ENCODE measurements around the gene ERCC6.

The ERCC6 gene

DNA sequence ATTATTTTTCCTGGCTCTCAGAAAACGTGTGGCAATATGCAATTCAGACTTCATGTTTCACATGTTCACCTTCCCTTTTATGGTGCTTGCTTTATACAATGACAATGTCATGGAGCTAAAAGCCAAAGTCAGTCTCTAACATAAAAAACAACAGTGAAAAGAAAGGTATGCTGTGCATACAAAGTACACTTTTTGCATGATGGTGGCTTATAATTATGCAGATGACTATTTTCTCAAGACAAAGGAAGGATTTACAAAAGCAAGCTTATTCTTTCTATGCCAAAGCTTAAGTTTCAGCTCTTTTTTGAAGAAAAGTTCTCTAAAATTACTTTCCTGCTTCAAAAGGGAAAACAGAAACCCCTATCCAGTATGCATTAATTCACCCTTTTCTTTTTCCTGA lies 15.6 kb downstream of the ERCC6 start:
- DNase-seq (ENCODE audit: extremely low read depth, low read depth) = no peak
- TF ChIP-seq, protein P1, sequence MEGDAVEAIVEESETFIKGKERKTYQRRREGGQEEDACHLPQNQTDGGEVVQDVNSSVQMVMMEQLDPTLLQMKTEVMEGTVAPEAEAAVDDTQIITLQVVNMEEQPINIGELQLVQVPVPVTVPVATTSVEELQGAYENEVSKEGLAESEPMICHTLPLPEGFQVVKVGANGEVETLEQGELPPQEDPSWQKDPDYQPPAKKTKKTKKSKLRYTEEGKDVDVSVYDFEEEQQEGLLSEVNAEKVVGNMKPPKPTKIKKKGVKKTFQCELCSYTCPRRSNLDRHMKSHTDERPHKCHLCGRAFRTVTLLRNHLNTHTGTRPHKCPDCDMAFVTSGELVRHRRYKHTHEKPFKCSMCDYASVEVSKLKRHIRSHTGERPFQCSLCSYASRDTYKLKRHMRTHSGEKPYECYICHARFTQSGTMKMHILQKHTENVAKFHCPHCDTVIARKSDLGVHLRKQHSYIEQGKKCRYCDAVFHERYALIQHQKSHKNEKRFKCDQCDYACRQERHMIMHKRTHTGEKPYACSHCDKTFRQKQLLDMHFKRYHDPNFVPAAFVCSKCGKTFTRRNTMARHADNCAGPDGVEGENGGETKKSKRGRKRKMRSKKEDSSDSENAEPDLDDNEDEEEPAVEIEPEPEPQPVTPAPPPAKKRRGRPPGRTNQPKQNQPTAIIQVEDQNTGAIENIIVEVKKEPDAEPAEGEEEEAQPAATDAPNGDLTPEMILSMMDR (IDR thresholded peaks at IDR 0.05; ENCODE audit: low read depth, low read length) = no peak

DNA sequence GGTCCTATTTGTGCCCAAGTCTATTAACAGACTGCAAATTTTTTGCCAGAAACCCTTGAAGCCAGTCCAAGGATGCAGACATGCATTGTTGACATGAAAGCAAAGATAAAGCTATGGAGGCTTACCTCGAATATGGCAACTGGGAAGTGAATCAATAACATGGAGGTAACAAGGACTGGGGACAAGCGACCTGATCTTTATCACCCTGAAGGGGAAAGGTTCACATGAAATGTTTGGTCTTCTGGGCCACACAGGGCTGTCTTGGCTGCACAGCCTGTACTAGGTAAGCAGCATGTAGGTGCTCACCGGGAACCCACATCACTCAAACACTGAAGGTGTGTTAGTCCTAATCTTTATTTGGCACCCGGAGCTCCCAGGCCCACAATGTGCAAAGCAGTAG lies 17.9 kb downstream of the ERCC6 start:
- DNase-seq (ENCODE audit: extremely low read depth, low read depth) = no peak
- TF ChIP-seq, protein P1 (IDR thresholded peaks at IDR 0.05; ENCODE audit: low read depth, low read length) = no peak

DNA sequence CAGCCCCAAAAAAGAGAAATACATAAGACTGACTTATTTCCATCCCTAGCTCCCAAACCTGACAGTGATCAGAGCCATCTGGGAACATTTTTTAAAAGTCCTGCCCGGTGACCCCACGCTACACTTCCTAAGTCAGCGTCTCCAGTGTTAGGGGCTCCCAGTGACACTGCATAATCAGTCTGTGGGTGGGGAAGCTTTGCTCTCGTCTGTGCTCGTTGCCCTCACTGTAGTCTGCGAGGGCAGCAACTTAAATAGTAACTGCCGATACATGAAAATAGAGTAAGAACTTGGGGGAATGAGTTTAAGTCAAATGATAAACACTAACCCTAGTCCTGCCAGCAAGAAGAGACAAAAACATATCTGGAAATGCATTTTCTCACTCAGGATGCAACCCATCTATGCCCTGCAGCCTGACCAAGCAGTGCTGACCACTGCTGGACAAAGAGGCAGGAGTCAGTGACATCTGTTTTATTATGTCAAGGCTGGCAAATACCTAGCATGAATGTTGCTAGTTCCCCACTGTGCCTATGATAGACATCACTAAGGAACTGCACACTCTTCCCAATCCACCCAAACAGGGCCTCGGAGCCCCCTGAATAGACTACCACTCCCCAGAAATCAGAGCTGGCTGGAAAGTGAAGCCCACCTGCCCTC lies 18.7 kb downstream of the ERCC6 start:
- DNase-seq (ENCODE audit: extremely low read depth, low read depth) = no peak
- TF ChIP-seq, protein P1 (IDR thresholded peaks at IDR 0.05; ENCODE audit: low read depth, low read length) = no peak

DNA sequence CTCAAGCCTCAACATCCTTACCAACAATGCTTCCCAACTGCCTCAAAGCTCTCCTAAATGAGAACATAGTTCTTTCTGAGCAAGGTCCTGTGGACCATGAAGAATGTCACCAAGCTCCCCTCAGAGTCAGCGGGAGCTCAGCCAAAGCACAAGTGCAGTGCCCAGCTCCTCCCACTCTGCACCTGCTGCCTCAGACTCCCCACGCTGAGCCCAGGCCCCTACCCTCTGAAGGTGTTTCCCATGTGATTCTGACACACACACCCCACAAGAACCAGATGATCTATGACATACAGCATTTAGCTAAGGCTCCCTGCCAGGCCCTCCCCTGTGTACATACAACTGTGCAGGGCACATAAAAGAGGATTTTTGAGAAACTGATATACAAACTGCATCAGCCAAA lies 19.2 kb downstream of the ERCC6 start:
- TF ChIP-seq, protein P1 (IDR thresholded peaks at IDR 0.05; ENCODE audit: low read depth, low read length) = no peak
- DNase-seq (ENCODE audit: extremely low read depth, low read depth) = no peak

DNA sequence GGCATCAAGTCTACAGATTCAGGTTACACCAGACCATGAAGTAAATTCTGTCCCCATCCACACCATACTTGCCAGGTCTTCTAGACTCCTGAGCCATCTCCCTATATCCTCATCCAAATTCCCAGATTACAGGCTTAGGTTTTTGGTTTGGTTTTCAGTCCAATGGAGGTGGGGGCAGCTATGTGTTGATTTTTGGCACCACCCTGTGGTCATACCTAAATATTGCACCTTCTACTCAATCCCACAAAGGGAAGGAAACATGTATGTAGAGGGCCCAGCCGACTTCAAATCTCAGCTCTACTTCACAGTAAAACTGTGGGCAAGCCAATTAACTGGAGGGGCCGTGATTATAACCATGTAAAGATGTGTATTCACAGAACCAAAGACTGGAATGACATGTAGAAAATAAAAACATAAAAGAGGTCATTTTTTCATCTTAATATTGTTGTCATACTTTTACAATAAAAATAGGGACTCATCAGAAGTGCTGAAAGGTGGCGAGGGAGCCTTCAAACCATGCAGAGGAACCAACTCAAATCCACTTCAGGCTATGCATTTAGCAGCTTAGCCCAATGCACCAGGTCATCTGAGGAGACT lies 19.8 kb downstream of the ERCC6 start:
- TF ChIP-seq, protein P1 (IDR thresholded peaks at IDR 0.05; ENCODE audit: low read depth, low read length) = peak; percentile 67
- DNase-seq (ENCODE audit: extremely low read depth, low read depth) = no peak

DNA sequence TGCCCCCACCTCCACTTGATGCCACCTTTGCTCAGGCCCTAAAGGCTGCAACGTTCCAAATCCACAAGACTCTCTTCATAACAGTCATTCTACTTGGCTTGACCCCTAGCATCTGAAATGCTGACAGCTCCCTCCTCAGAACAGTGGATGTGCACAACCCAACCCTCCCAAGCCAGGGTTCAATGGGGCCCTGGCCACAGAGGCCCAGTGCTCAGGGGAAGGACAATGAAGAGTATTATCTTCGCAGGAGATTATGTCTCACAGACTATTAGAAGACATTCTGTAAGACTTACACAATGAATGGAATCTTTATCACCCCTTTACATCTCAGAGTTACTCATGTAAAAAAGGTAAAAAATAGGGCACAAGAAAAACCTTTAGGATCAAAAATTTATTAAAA lies 20.4 kb downstream of the ERCC6 start:
- TF ChIP-seq, protein P1 (IDR thresholded peaks at IDR 0.05; ENCODE audit: low read depth, low read length) = no peak
- DNase-seq (ENCODE audit: extremely low read depth, low read depth) = no peak

DNA sequence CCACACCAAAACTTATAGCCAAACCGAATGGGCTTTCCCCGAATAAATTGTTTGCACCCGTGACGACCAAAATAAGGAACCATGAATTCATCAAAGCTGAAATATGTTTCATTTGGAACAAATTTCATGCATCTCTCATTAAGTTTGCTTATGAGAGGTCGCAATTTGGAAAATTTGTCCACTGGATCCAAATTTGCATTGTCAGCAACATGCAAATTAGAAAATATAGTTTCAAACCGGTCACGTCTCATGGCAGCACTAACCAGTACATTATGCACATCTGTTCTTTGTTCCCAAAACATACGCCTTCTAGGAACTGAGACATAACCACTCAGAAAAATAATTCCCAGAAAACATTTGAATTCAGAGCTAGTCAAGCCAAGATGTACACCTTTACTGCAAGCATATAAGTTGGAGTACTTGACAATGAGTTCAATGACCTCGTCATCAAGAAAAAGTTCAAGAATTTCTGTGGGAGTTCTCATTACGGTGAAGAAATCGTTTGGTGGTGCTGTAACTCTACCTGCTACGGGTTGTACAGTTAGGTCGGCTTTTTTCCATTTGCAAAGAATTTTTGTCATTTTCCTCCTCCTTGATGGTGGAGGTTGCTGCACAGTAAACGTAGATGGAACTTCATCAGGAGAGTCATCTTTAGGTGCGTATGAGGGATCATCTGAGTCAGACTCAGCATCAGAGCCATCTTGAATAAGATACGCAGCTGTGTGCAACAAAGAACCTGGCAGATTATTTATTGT lies 22.5 kb downstream of the ERCC6 start:
- TF ChIP-seq, protein P1 (IDR thresholded peaks at IDR 0.05; ENCODE audit: low read depth, low read length) = no peak
- no peak for DNase-seq (ENCODE audit: extremely low read depth, low read depth)
